Smooth muscle cell of the brain vasculature (primary cell): ENCODE results near the gene OR52A5.

Source experiments
- DNase-seq: peaks from one replicate; pipeline ENCODE4 v3.0.0-alpha.2; 2012; ENCODE audit warnings: low read depth, low spot score

Gene OR52A5

DNA sequence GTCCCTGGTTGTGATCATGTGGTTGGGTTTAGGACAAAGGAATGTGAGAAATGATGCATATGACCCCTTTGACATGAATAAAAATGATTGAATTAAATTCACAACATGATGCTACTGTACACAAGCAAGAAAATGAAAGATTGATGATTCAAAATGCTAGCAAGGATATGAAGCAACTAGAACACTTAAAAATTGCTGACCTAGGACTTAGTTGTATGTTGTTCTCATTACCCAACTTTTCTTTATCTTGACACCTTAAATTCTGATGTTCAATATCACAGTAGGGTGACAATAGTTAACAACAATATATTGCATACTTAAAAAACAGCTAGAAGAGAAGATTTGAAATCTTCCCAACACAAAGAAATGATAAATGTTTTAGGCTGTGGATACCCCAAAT is 20.6 kb downstream of the OR52A5 start:
- DNase-seq: no peak

DNA sequence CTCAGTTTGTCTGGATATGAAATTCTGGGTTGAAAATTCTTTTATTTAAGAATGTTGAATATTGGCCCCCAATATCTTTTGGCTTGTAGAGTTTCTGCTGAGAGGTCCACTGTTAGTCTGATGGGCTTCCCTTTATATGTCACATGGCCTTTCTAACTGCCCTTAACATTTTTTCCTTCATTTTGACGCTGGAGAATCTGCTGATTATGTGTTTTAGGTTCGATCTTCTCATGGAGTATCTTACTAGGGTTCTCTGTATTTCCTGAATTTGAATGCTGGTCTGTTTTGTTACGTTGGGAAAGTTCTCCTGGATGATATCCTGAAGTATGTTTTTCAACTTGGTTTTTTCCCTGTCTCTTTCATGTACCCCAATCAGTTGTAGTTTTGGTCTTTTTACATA is 22.8 kb downstream of the OR52A5 start:
- no peak for DNase-seq

DNA sequence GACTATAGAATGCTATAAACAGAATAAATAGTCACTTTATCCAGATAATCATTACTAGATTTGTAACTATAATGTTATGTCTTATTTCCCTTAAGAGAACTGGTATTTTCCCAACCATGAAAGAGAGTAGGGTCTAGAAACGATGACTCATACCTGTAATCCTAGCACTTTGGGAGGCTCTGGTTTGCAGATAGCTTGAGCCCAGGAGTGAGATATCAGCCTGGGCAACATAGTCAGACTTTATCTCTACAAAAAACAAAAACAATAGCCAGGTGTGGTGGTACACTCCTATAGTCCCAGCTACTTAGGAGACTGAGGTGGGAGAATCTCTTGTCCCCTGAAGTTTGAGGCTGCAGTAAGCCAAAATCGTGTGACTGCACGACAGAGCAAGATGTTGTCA is 30.9 kb downstream of the OR52A5 start:
- no peak for DNase-seq

DNA sequence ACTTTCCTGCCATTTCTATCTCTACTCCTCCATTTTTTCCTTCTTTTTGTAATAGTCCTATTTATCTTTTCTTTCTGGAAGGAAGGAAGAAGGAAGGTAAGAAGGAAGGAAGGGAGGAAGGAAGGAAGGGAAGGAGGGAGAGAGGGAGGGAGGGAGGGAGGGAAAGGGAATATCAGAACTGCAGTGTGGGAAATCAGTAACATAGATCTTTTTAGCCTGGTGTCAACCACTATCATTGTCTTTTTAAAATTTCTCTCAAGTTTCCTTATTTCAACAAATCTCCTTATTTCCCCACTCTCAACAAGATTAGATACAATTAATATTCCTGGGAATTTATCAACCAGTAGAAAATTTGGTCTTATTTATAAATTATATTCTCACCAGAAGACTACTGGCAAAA is 35.1 kb downstream of the OR52A5 start:
- no peak for DNase-seq

DNA sequence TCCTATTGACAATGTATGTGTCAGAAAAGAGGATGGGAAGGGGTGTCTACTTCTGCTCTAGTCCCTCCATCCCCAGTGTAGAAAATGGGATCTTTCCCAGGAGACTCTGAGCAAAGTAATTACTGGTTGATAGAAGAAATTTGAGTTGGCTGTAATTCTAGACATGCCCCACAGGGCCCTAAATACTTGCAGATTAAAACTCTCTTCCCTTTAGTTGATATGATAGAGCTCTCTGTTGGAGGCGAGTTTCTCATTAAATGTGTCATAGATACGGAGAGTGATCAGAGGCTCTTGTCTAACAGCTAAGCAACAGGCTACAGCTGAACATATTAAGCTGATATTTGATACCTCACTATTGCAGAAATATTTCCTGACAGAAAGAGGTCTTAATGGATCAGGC is 35.9 kb downstream of the OR52A5 start:
- DNase-seq: no peak

DNA sequence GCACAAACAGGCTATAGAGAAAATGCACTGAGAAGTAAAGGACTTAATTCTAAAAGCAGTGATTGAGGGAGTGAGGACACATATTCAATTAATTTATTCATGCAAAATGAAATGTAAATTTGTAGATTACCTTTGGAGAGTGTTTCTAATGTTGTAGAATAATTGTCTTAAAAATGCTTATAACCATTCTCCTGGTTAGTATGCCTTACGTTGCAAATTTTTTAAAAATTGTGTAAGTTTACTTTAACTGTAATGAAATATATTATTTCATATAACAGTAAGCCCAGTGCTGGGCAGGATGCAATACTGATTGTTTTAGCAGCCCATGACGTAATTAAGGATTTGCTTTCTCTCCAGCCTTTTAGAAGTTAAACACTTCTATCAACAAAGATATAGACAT is 42.1 kb downstream of the OR52A5 start:
- no peak for DNase-seq

DNA sequence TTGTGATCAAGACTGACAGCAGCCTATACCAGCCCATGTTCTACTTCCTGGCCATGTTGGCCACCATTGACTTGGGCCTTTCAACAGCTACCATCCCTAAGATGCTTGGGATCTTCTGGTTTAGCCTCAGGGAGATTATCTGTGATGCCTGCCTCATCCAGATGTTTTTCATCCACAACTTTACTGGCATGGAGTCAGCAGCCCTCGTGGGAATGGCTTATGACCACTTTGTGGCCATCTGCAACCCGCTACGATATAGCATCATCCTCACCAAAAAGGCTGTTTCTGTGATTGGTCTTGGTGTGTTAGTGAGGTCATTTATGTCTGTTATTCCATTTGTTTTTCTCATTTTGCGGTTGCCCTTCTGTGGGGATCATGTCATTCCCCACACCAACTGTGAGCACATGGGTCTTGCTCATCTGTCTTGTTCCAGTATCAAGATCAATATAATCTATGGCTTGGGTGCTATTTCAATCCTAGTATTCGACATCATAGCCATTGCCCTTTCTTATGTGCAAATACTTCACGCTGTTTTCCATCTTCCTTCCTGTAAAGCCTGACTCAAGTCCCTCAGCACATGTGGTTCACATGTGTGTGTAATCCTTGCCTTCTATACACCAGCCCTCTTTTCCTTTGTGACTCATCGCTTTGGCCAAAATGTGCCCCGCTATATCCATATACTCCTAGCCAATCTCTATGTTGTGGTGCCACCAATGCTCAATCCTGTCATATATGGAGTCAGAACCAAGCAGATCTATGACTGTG is 45.2 kb downstream of the OR52A5 start:
- no peak for DNase-seq

DNA sequence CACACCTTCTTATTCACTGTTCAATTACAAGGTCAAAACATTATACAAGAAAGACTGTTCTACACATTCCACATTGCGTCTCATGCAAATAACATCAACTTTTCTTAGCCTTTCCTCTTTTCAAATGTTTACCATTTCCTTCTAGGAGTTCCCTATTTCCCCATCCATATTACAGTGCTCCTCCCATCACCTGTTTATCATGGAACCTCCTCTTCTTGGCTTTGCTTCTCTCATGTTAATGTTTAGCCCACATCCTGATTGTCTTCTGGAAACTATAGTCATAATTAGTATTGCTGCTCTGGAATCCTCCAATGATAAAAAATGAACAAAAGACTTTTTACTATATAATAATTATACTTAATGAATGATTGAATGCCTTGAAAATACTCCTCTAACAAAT is 47.5 kb downstream of the OR52A5 start:
- DNase-seq: no peak

DNA sequence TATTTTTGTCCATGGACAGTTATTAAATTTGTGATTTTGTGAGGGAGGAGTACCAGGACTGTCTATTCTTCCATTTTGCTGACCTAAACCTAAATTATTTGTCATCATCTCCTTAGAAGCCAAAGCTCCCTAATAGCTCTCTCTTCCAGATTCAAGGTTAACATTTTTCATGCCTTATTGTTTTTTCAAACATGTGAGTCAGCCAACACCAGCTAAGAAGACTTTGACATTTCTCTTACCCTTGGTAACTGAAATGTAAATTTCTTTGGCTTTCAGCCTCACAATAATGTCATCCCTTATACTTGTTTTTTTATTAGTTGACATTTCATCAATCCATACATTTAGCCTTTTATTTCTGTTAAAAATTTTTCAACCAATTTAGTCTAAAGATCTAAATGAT is 49.6 kb downstream of the OR52A5 start:
- DNase-seq: no peak

DNA sequence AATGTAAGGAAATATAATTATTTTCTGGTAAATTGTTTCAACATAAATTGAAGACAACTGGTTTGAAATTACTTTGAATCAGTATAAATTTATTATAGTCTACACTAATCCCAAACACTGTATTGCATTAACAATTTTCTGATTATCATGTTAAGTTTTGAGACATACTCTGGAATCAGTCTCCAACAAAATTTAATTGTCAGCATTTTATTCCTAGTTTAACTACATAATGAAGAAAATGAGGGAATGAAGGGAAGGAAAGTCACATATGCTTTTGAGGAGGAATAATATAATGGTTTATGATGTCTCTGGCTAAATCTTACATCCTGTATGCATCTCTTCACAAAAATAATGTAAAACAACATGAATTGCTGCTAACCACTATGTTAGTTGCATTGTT is 54.6 kb downstream of the OR52A5 start:
- no peak for DNase-seq

DNA sequence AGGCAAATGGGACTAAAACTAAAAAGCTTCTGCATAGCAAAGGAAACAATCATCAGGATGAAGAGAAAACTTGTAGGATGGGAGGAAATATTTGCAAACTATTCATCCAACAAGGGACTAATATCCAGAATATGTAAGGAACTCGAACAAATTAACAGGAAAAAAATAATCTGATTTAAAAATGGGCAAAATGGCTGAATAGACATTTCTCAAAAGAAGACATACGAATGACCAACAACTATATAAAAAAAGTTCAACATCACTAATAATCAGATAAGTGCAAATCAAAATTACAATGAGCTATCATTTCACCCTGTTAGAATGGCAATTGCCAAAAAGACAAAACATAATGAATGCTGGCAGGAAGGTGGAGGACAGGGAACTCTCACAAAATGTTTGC is 56.8 kb downstream of the OR52A5 start:
- DNase-seq: no peak
